A549 (cell line): Measurements from ENCODE around the gene CTNND1. TPM values are rescaled to one million over a fixed set of nuclear protein-coding genes. Genes with fewer than 3 reads are reported as not detected.

ENCODE experiments used
- ATAC-seq, 2 experiments: fragments of 200-7000 bp in 1 of 2; fragments of >200 bp in 1 of 2; cut with Nextera tagmentation in 1 of 2; cut with Tn5 transposase in 1 of 2; 3 replicates each; pipeline versions ENCODE4 v1.8.0 to v1.9.1; 2018 to 2020; ENCODE audit warnings: mild to moderate bottlenecking in 1 of 2, moderate library complexity in 1 of 2
- CTCF ChIA-PET: fragments of 300-600 bp; sonication (Branson Sonifier 250); formaldehyde crosslinking; extraction: SDS; loops from one replicate; lab custom pipeline; 2021; ENCODE audit warnings: antibody characterized with exemption, inconsistent platforms; lab: Yijun Ruan, JAX
- POLR2A ChIA-PET: fragments of 350-600 bp; formaldehyde crosslinking; extraction: SDS; loops from one replicate; lab custom pipeline; 2021; ENCODE audit warnings: antibody characterized with exemption, inconsistent platforms; lab: Yijun Ruan, JAX
- DNase-seq, 2 experiments: peaks; one replicate each; pipeline versions ENCODE4 v3.0.0 to v3.0.0-alpha.2; 2011 to 2016; ENCODE audit warnings: low read depth in 1 of 2, low spot score in 1 of 2
- FAIRE-seq: peaks from 2 replicates; lab custom pipeline; 2011; peaks lifted over from hg19 to GRCh38; lab: Jason Lieb, UNC
- H3K27ac ChIP-seq, 2 experiments: fragments of >200 bp; sonication (Bioruptor Twin); formaldehyde crosslinking; 3 replicates each; pipeline ENCODE4 v1.5.1; 2016 to 2017
- H3K4me1 ChIP-seq: fragments of >200 bp; sonication (Bioruptor Twin); formaldehyde crosslinking; 3 replicates; pipeline ENCODE4 v1.6.1; 2016
- H3K4me2 ChIP-seq: fragments of >200 bp; sonication (Bioruptor Twin); formaldehyde crosslinking; 3 replicates; pipeline ENCODE4 v1.6.1; 2016
- H3K4me3 ChIP-seq: fragments of >200 bp; sonication (Bioruptor Twin); formaldehyde crosslinking; 3 replicates; pipeline ENCODE4 v1.5.1; 2016
- H3K9me3 ChIP-seq: fragments of >200 bp; sonication (Bioruptor Twin); formaldehyde crosslinking; 3 replicates; pipeline ENCODE4 v1.6.1; 2016
- CBX2 ChIP-seq: fragments of 200-600 bp; sonication (generic); IDR thresholded peaks from 2 replicates; pipeline ENCODE4 v1.6.1; 2016; ENCODE audit warnings: low read depth, mild to moderate bottlenecking, borderline replicate concordance
- CBX8 ChIP-seq: fragments of 200-600 bp; sonication (generic); IDR thresholded peaks from 2 replicates; pipeline ENCODE4 v1.6.1; 2016
- EHF ChIP-seq: fragments of 250-450 bp; sonication (Bioruptor Pico); IDR thresholded peaks from 2 replicates; pipeline ENCODE4 v1.5.0; 2020; ENCODE audit warnings: mild to moderate bottlenecking
- FOXS1 ChIP-seq: fragments of 250-450 bp; sonication (Bioruptor Pico); IDR thresholded peaks from 2 replicates; pipeline ENCODE4 v1.5.0; 2020; ENCODE audit warnings: mild to moderate bottlenecking, moderate library complexity
- HDAC2 ChIP-seq: fragments of 200-600 bp; sonication (generic); IDR thresholded peaks from 2 replicates; pipeline ENCODE4 v1.6.1; 2016
- HOXA7 ChIP-seq: fragments of 250-450 bp; sonication (Bioruptor Pico); IDR thresholded peaks from 2 replicates; pipeline ENCODE4 v1.5.0; 2020; ENCODE audit warnings: mild to moderate bottlenecking, moderate library complexity
- JUNB ChIP-seq: fragments of >200 bp; sonication (Bioruptor Twin); formaldehyde crosslinking; IDR thresholded peaks from 2 replicates; pipeline ENCODE4 v1.6.1; 2016
- KDM5A ChIP-seq: fragments of 200-600 bp; sonication (generic); IDR thresholded peaks from 2 replicates; pipeline ENCODE4 v1.6.1; 2016; ENCODE audit warnings: antibody characterized with exemption, mild to moderate bottlenecking
- MYC ChIP-seq: IDR thresholded peaks from 2 replicates; pipeline ENCODE4 v1.6.1; 2012; ENCODE audit warnings: mild to moderate bottlenecking, inconsistent platforms, low read length, improper control_type of control experiment, borderline replicate concordance
- NFE2L2 ChIP-seq: fragments of 150-350 bp; conservative IDR thresholded peaks from 2 replicates; pipeline ENCODE4 v1.6.1; 2014; ENCODE audit warnings: low read length
- PHF8 ChIP-seq: fragments of 200-600 bp; sonication (generic); IDR thresholded peaks from 2 replicates; pipeline ENCODE4 v1.6.1; 2016; ENCODE audit warnings: low read depth, mild to moderate bottlenecking, antibody characterized with exemption, moderate library complexity, borderline replicate concordance
- ZC3H11A ChIP-seq: fragments of 450-650 bp; IDR thresholded peaks from 2 replicates; pipeline ENCODE4 v1.6.1; 2014; ENCODE audit warnings: antibody characterized with exemption, mild to moderate bottlenecking
- ZFP36 ChIP-seq: fragments of 450-650 bp; IDR thresholded peaks from 2 replicates; pipeline ENCODE4 v1.6.1; 2014; ENCODE audit warnings: borderline replicate concordance; ENCODE audit not compliant: partially characterized antibody
- WGBS: methylation state at CpG from one replicate; pipeline ENCODE4 v1.1.6; 2017; ENCODE audit errors: missing lambda C conversion rate; 5-methylcytosine and 5-hydroxymethylcytosine counted together
- polyA plus RNA-seq, 4 experiments: library from polyadenylated mRNA; depleted of rRNA in 3 of 4; stranded (reverse); fragments of >200 nt; fragmentation: RNase III in 1 of 4; extraction: RNeasy Plus Mini Kit Qiagen cat#74134 plus additional on column Dnase treatment in 1 of 4; gene quantifications; 2 replicates in 3 of 4; 3 replicates in 1 of 4; pipeline ENCODE4 v1.2.3, GENCODE V29; 2011 to 2017
- TF ChIP-seq, protein P1 (sequence below): fragments of >200 bp; sonication (Bioruptor Twin); formaldehyde crosslinking; IDR thresholded peaks from 3 replicates; pipeline ENCODE4 v1.6.1; 2016
- TF ChIP-seq, protein P2 (sequence below): fragments of >200 bp; sonication (Bioruptor Twin); formaldehyde crosslinking; IDR thresholded peaks from 3 replicates; pipeline ENCODE4 v1.5.1; 2016
- TF ChIP-seq, protein P3 (sequence below): IDR thresholded peaks from 2 replicates; pipeline ENCODE4 v1.6.1; 2012
- TF ChIP-seq, protein P4 (sequence below): fragments of 450-650 bp; IDR thresholded peaks from 2 replicates; pipeline ENCODE4 v1.6.1; 2014; ENCODE audit warnings: antibody characterized with exemption
- TF ChIP-seq, protein P5 (sequence below): IDR thresholded peaks from 2 replicates; pipeline ENCODE4 v1.6.1; 2012
- TF ChIP-seq, protein P6 (sequence below): fragments of 200-600 bp; sonication (generic); IDR thresholded peaks from 2 replicates; pipeline ENCODE4 v1.6.1; 2016; ENCODE audit warnings: antibody characterized with exemption, mild to moderate bottlenecking, moderate library complexity

The CTNND1 gene
- polyA plus RNA-seq, 2 of the 4 experiments (the other 2 are of a cell fraction) = 72.8 to 146 TPM

DNA sequence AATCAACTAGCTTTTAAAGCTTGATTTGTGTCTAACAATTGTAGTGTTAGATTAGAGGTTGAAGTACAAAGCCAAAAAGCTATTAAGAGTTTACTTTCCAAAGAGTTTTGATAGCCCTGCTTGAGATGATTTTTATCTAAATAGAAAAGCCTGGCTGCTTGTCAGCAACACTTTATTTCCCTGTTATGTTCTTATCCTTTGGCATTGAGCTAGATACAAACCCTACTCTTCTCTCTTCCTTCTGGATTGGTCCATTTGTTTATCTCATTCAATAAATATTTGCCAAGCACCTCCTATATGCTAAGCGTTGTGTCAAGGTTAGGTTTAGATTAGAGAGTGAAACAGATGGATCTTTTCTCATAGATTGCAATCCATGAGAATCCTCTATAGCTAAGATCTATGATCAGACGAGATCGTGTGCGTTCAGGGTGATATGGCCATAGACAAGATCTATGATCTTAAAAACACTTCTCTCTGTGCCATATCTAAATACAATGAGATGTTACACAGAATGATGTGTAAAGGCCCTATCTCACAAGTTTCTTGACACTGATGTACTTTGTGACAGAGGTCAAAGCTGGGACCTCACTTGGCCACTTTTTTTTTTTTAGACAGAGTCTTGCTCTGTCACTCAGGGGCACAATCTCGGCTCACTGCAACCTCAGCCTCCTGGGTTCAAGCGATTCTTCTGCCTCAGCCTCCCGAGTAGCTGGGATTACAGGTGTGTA is 57.8 kb downstream of the CTNND1 start:
- CTCF ChIA-PET = interaction anchor here (0.9 to 1.9 kb wide), 6 partner anchors 8 to 67 kb away, joined by 3 to 8 read pairs (median 4); no protein-coding TSS in a partner anchor
- Histone ChIP-seq H3K4me3 (no peak overlapping the region), H3K4me1 (no peaks in the 10 kb centered on the region), H3K4me2 (no peak overlapping the region), H3K9me3 (no peaks in the 10 kb centered on the region), H3K27ac (no peak overlapping the region)
- 96% methylated on average over 7 of the region's 7 CpGs for WGBS
- POLR2A ChIA-PET = no interaction called here
- DNase-seq (no peak), FAIRE-seq (no peak), ATAC-seq (no peak)
- TF ChIP-seq NFE2L2 = no peak
- TF ChIP-seq, protein P1, sequence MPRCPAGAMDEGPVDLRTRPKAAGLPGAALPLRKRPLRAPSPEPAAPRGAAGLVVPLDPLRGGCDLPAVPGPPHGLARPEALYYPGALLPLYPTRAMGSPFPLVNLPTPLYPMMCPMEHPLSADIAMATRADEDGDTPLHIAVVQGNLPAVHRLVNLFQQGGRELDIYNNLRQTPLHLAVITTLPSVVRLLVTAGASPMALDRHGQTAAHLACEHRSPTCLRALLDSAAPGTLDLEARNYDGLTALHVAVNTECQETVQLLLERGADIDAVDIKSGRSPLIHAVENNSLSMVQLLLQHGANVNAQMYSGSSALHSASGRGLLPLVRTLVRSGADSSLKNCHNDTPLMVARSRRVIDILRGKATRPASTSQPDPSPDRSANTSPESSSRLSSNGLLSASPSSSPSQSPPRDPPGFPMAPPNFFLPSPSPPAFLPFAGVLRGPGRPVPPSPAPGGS = no peak
- TF ChIP-seq, protein P2, sequence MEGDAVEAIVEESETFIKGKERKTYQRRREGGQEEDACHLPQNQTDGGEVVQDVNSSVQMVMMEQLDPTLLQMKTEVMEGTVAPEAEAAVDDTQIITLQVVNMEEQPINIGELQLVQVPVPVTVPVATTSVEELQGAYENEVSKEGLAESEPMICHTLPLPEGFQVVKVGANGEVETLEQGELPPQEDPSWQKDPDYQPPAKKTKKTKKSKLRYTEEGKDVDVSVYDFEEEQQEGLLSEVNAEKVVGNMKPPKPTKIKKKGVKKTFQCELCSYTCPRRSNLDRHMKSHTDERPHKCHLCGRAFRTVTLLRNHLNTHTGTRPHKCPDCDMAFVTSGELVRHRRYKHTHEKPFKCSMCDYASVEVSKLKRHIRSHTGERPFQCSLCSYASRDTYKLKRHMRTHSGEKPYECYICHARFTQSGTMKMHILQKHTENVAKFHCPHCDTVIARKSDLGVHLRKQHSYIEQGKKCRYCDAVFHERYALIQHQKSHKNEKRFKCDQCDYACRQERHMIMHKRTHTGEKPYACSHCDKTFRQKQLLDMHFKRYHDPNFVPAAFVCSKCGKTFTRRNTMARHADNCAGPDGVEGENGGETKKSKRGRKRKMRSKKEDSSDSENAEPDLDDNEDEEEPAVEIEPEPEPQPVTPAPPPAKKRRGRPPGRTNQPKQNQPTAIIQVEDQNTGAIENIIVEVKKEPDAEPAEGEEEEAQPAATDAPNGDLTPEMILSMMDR = no peak
- TF ChIP-seq FOXS1 (CRISPR knock-in tag) = no peak
- TF ChIP-seq KDM5A = no peak
- TF ChIP-seq CBX2 = no peak
- TF ChIP-seq, protein P3, sequence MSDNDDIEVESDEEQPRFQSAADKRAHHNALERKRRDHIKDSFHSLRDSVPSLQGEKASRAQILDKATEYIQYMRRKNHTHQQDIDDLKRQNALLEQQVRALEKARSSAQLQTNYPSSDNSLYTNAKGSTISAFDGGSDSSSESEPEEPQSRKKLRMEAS = no peak
- no peak for TF ChIP-seq CBX8
- TF ChIP-seq HOXA7 (CRISPR knock-in tag) = no peak
- TF ChIP-seq JUNB = no peak
- TF ChIP-seq ZC3H11A = no peak
- TF ChIP-seq, protein P4, sequence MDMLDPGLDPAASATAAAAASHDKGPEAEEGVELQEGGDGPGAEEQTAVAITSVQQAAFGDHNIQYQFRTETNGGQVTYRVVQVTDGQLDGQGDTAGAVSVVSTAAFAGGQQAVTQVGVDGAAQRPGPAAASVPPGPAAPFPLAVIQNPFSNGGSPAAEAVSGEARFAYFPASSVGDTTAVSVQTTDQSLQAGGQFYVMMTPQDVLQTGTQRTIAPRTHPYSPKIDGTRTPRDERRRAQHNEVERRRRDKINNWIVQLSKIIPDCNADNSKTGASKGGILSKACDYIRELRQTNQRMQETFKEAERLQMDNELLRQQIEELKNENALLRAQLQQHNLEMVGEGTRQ = no peak
- TF ChIP-seq EHF (CRISPR knock-in tag) = no peak
- no peak for TF ChIP-seq HDAC2
- TF ChIP-seq PHF8 = no peak
- no peak for TF ChIP-seq MYC
- TF ChIP-seq, protein P5, sequence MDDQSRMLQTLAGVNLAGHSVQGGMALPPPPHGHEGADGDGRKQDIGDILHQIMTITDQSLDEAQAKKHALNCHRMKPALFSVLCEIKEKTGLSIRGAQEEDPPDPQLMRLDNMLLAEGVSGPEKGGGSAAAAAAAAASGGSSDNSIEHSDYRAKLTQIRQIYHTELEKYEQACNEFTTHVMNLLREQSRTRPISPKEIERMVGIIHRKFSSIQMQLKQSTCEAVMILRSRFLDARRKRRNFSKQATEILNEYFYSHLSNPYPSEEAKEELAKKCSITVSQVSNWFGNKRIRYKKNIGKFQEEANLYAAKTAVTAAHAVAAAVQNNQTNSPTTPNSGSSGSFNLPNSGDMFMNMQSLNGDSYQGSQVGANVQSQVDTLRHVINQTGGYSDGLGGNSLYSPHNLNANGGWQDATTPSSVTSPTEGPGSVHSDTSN = no peak

DNA sequence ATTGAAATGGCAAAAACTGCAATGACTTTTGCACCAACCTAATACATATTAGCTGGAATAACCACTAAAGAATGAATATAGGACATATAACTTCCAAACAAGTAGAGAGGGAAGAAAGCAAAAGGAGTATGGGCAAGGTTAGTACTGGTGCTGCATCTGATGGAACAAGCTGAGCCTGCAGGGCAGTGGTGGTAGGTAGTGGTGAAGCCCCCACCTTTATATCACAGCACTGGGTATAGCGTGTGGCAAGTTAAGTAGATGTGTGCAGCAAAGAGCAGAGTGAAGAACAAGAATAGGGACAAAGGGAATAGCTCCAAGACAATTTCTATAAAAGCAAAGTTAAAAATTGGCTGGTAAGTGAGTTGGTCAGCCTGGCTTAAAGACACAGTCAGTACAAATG is 62.3 kb downstream of the CTNND1 start:
- no peaks in the 10 kb centered on the region for H3K9me3 ChIP-seq
- POLR2A ChIA-PET = no interaction called here
- 86% methylated on average over 1 of the region's 1 CpG for WGBS
- CTCF ChIA-PET = interaction anchor here (1.1 to 3.2 kb wide), 3 partner anchors 23 to 72 kb away, joined by 3 to 13 read pairs (median 3); partner anchors contain the start of gene BTBD18
- TF ChIP-seq, protein P6, sequence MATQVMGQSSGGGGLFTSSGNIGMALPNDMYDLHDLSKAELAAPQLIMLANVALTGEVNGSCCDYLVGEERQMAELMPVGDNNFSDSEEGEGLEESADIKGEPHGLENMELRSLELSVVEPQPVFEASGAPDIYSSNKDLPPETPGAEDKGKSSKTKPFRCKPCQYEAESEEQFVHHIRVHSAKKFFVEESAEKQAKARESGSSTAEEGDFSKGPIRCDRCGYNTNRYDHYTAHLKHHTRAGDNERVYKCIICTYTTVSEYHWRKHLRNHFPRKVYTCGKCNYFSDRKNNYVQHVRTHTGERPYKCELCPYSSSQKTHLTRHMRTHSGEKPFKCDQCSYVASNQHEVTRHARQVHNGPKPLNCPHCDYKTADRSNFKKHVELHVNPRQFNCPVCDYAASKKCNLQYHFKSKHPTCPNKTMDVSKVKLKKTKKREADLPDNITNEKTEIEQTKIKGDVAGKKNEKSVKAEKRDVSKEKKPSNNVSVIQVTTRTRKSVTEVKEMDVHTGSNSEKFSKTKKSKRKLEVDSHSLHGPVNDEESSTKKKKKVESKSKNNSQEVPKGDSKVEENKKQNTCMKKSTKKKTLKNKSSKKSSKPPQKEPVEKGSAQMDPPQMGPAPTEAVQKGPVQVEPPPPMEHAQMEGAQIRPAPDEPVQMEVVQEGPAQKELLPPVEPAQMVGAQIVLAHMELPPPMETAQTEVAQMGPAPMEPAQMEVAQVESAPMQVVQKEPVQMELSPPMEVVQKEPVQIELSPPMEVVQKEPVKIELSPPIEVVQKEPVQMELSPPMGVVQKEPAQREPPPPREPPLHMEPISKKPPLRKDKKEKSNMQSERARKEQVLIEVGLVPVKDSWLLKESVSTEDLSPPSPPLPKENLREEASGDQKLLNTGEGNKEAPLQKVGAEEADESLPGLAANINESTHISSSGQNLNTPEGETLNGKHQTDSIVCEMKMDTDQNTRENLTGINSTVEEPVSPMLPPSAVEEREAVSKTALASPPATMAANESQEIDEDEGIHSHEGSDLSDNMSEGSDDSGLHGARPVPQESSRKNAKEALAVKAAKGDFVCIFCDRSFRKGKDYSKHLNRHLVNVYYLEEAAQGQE = no peak
- TF ChIP-seq ZFP36 = no peak
- TF ChIP-seq, all 56 proteins: peak for 0
- Histone ChIP-seq H3K4me1 (no peaks in the 10 kb centered on the region), H3K27ac (no peak overlapping the region), H3K4me2 (no peak overlapping the region), H3K4me3 (no peak overlapping the region)
- FAIRE-seq (no peak), DNase-seq (no peak), ATAC-seq (peak in 1 of 2 experiments; percentile 32; a peak in 3 of 6 replicates)
